GM21390 (cell line): ENCODE data around the gene ANO2.
"Not testable (repeated sequence)": the region's sequence is repeated elsewhere in the genome, so short reads cannot be mapped to it uniquely, and the experiment has no call there.

ENCODE experiments used
- ATAC-seq: cut with Tn5 transposase; IDR thresholded peaks from one replicate; pipeline ENCODE4 v1.9.1; 2021; ENCODE audit not compliant: unreplicated experiment

The ANO2 gene

DNA sequence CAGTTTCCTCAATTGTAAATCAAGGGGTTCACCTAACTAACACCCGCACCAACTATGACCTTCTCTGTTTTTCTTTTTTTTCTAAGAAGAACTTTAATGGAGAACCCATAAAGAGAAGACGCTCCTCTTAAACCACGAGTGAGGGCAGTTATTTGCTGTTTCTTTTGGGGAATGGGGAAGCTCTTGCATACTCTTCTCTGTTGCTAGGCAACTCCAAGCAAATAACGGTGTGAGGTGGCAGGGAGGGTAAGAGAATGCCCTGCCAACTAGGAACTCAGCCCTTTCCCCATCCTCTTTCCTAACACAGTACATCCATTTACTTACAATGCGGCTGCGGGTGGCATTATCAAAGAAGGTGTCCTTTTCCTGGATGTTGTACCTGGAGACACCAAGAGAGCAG is 114.9 kb downstream of the ANO2 start:
- no peak for ATAC-seq

DNA sequence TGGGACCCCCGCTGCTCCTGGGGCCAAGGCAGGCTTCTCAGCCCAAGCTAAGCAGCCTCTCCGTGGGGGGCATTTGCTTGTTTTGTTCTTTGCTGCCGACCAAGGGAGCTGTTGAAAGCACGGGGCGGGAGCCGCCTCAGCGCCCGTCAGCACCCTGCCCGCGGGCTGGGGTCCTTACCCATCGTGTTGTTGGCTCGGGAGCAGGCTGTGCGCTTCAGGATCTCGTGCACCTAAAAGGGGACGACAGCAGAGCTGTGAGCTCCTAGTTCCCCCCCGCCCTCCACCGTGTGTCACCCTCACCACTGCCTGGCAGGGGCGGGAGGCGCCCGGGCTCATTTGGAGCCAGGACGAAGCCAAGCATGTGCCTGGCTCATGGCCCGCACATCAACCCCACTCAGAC is 117.5 kb downstream of the ANO2 start:
- ATAC-seq, result no peak

DNA sequence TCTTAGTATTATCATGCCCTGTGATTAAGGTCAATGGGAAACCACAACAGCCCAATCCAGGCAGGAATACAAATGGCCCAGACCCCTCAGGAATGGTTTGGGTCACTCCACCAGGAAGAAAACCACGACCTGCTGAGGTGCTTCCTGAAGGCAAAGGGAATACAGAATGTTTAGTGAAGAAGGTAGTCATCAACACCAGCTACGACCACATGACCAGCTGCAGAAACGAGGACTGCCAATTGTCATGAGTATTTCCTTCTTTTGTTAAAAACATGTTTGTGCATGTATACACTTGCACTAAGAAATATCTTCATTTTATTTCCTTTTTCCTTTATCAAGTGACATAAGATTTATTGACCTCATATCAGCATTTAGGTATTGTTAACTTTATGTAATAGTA is 119.3 kb downstream of the ANO2 start:
- ATAC-seq, result not testable (repeated sequence)

DNA sequence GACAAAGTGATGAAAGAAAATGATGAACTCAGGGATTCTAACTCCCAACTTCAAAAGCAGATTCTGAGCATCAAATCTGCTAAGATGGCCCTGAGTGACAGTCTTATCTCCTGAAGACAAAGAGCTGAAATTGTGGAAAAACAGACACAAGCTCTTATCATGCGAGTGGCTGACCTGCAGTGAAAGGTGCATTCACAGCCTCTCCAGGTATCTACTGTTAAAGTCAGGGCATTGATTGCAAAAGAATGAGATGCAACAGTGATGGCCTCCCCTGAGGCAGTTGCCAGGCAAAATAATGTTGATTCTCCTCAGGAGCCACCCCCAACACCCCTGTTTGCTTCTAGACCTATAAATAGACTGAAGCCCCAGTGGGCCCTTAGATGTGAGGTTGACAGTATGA is 126.2 kb downstream of the ANO2 start:
- ATAC-seq, result not testable (repeated sequence)

DNA sequence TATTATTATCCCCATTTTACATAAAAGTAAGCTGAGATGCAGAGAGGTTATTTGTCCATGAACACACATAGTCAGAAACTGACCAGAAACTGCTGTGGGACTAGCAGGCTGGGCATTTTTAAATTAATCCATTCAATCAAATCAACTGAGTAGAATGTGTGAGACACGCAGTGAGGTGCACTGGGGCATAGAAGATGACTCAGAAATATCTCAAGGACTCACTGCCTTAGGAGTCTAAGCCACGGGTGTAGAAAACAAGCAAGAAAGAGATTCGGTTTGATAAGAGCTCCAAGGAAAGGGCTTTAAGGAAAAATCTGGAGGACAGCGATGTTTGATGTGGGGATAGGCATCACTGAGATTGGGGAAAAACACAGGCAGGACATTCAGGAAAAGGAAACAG is 127.8 kb downstream of the ANO2 start:
- no peak for ATAC-seq

DNA sequence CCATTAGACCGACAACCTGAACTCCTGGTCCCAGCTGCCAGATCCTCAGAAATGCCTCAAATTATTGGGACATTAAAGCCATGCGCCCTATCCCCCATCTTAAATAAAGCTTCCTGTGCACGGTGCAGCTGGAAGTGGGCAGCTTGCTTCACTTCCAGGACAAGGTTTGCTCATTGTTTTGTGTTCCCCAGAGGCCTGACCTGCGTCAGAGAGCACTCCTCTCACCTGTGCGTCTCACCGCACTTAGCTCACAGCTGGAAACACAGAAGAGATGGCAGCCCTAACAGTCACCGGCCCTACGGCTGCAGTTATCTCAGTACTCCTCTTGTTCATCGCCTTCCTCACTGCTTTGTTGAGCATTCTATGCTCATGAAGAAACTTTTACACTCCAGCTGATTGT is 135.5 kb downstream of the ANO2 start:
- ATAC-seq, result no peak

DNA sequence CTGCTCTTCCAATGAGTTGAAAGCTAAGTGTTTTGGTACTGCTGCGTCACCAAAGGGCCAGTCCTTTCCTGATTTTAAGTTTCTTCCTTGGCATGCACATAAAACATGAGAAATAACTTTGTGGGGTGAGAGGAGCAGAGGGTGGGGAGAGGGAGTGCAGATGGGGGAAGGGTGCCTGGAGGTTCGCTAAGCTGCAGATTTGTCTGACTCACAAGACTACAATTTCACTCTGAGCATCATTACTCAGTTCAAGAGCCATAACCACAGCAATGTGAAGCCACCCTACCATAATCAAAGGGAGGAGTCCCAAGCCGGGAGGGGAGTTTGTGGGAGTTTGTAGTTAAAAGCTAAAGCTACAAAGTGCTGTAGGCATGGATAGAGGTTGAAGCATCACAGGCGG is 136.1 kb downstream of the ANO2 start:
- ATAC-seq, result no peak

DNA sequence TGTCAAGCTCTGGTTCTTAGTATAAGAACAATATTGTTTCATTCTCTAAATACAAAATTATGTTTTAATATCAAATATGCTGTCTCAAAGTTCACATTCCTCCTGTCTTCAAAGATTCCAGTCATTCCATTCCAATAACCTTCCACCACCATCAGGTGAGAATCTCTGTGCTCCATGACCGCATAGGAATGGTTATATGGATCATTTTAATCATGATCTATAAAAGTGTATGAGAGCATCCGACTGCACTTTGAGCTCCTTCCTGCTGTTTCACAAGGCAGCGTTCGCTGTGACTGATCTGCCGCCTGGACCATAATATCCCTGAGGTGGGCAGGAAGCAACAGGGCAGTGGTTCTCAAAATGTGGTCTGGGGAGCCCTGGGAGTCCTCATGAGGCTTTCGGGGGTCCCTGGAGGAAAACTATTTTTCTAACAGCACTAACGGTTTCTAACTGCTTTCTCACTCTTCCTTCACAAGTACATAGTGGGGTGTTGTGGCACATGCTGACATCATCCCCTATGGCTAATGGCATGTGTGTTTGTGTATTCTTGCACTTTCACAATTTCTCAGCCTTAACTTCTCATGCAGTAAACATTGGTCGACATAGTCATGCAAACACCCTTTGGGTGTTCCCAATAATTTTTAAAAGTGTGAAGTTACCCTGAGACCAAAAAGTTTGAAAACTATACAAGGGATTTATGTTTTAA is 137.4 kb downstream of the ANO2 start:
- no peak for ATAC-seq

DNA sequence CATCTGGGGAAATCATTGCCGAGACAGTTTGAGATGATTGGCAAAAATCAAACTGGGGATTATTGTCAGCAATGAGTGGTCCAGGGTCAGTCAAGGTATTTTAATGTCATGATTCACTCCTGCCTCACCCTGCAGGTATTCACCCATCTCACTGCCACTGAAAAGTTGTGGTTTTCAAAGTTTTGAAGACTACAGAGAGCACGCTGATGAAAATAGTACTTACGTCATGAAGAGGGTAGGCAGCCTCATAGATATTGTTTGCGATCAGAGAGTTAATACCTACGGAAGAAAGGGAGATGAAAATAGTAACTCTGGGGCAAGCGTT is 138.0 kb downstream of the ANO2 start:
- ATAC-seq, result no peak

DNA sequence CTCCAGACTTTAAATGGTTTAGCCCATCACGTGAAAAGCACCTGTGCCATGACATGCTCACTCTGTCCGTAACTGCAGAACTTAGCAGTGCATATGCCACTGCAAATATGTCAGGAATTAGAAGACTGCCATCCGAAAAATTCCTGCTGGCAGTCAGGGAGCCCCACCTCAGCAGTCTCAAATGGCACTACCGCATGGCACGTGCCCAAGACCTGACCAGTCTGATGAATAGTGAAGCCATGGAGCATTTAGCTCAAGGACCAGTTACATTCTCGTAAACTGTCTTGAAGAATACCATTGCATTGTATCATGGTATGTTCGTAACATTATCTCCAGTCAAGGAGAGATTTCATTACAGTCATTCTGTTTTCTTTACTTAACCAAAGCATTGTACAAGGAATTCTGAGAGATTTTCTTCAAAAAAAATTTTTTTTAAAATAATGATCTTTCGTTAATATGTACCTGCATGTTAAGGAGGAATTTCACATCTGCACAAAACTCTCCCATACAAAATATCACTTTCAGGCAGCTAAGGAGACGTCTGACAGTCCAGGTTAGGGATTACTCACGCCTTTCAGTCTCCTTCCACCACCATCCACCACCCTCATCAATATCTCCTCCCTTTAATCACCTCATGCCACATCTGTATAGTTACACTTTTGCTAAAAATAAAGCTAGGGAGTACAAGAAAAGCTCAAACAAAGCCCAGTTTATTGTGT is 138.5 kb downstream of the ANO2 start:
- ATAC-seq, result no peak

DNA sequence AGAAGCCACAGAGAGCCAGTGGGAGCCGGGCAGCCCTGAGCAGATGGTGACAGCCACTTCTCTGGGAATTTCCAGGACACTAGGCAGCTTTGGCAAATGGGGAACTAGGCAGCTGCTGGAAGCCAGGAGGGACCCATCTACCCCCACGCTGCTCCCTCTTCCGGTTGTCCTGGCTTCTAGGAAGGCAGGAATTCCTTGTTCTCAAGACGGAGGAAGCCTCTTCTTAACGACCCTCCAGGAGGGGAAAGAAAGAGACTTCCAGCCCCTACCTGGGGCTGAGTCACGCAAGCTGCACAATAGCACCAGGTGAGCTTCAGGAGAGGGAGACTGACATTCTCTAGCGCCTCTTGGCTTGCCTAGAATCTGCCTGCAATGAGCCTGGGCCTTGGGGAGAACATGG is 141.5 kb downstream of the ANO2 start:
- ATAC-seq, result no peak

DNA sequence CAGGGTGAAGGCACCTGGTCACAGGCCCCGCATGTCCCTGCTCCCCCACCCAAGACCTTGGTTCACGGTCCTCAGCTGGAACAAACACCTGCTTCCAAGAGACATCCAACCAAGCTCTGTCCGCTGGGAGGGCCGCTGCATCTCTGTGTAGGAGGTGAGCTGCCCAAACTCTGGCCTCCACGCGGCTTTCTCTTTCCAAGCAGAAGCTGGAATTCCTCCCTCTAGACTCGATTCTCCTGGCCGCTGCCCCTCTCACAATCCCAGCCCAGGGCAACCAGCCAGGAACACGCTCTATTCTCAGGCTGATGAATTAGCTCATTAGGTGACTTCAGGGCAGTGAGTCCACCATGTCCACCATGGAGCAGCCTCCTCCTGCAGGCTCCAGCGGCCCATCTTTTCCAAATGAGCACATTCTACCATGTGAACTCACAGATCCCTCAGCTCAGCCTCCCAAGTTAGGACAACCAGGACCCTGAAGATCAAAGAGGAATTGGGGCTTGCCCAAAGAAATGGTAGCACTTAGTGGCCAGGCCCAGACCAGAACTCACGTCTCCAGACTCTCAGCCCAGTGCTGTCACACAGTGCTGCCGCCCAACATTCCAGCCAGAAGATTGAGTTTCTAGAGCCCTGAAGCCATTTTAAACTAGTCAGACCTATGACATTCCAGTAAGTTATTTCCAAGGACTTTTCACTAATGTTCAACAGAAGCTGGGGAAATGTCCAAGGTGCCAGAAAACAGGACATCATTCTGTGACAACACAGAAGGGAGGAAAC is 146.6 kb downstream of the ANO2 start:
- ATAC-seq, result no peak

DNA sequence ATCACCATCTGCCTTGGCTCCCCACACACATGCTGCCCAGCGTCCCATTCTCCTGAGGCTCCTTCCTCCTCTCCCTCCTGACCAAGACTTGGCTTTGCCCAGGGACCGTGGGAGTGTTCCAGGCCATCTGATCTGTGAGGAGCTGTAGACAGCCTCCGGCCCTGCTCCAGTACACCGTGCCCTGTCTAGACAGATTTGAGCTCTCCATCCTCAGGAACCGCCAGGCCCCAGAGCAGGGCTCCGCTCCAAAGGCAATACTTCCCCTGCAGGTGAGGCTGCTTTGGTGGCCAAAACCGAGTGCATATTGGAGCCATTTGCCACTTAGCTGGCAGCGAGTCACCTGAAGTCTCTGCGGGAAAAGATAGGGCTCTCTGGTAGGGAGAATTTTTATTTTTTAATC is 147.4 kb downstream of the ANO2 start:
- no peak for ATAC-seq

DNA sequence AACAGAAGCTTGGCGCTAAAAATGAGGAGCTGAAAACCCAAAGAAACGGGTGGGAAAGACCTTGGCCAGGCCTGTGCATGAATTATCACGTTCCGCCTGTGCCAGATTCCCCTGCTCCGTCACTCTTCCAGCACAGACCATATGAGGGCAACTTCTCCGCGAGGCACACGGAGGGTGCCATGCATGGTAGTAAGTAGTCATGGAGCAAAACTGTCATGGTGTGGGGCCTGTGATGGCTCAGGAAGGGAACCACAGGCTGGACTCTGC is 148.2 kb downstream of the ANO2 start:
- no peak for ATAC-seq

DNA sequence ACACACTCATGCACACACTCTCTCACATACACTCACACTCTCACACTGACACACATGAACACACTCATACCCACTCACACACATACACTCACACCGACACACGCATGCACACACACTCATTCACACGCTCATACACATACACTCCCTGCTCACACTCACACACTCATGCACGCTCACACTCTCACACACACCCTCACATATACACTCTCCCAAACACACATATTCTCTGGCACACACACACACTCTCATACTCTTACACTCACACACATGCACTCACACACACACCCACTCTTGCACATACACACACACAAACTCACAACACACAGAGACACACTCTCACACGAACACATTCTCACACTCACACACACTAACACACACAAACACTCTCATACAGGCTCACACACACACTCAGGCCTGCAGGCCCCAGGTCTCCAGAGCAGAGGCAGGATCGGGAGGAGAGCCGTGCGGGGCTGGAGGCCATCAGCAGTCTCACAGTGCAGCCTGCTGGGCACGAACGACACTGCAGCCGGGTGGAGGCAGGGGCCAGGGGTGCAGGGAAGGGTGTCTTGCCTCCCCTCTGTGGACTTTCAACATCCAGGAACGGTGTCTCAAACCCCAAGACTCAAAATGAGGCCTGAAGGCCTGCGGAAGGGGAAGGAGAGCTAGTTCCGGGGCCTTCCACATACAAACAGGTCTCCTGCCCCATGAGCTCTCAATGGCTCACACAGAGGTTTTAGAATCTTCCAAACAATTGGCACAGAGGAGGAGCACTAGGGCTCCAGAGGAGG is 148.7 kb downstream of the ANO2 start:
- ATAC-seq, result no peak

DNA sequence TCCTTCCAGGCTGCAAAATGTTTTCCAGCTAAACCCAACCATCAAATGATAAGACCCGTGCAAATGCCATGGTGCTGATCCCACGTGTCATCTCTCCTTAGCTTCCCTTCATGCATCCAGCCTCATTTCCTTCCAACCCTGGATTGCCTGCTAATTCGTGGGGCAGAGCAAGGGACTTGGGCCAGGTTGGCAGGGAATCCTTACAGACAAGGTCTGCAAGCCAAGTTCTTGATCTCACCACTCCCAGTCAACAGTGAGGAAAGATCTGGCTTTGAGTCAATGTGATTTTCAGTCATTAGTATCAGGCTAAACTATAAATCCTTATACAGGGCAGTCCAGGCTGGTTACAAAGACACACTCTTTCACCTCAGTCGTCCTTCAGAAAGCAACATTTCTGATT is 150.9 kb downstream of the ANO2 start:
- ATAC-seq, result no peak

DNA sequence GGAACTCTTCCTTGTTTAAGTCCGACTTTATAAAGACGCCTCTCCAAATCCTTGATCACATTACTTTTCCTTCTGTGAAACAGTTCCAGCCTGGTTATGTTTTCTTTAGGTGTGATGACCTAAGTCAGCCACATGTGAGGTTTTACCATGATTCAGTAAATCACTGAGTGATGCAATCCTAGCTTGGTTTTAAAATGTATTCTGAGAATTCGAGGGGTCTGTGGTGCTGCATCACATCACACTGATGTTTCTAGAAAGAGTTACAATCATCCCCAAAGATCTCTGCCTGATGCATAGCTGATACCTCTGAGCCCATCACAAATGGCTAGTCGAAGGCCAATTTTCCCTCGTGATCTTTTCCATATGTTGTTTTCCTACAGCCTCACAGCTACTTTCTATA is 152.7 kb downstream of the ANO2 start:
- no peak for ATAC-seq

DNA sequence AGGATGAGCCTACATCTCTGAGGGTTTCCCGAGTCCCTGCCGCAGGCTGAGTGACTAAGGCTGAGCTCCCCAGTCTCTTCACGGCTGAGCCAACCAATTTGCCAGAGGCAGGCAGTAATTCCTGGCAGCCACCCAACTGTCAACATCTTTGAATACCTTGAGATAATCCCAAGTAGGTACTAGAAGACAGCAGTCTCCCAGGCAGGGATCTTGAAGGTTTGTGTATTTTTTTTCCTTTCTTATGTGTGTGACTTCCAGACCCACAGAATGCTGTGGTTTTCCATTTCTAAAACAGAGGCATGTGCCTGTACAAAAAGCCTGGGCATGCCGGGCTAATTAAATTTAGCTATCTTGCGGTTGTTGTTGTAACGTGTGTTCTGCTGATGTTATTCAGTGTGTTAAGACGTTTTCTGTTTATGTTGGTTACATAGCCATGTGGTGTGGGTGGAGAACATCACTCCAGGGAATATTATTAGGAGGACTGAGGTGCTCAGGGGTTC is 155.5 kb downstream of the ANO2 start:
- ATAC-seq, result no peak

DNA sequence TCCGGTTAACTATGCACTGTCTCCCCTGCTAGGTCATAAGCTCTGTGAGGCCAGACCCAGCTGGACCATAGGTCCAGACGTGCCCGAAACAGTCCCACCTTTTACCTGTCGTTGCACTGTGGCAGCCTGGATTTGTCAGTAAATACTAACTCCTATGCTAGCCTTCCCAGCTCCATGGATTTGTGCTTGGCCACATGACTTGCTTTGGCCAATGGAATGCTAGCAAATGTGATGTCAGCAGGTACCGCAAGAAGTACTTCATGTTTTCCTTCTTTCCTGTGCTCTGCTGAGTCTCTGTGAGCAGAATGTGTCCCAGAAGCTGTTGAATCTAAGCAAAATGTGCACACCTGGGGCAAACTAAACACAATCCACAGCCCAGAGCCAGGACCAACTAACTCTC is 157.2 kb downstream of the ANO2 start:
- ATAC-seq, result no peak

DNA sequence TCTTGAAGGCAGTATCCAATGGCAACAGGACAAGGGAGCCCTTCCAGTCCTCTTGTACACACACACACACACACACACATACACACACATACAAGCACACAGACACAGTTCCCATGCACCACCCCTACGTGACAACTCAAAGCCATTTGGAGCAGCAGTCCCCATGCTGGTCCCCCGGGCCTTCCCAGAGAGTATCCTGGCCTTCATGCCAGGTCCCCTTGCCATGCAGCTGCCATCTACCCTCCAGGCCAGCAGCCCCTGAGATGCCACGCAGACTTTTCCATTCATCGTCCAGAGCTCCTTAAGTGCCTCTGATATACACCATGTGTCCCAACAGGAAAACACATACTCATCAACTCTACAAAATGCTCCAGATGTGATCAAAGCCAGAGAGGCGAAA is 159.5 kb downstream of the ANO2 start:
- no peak for ATAC-seq

DNA sequence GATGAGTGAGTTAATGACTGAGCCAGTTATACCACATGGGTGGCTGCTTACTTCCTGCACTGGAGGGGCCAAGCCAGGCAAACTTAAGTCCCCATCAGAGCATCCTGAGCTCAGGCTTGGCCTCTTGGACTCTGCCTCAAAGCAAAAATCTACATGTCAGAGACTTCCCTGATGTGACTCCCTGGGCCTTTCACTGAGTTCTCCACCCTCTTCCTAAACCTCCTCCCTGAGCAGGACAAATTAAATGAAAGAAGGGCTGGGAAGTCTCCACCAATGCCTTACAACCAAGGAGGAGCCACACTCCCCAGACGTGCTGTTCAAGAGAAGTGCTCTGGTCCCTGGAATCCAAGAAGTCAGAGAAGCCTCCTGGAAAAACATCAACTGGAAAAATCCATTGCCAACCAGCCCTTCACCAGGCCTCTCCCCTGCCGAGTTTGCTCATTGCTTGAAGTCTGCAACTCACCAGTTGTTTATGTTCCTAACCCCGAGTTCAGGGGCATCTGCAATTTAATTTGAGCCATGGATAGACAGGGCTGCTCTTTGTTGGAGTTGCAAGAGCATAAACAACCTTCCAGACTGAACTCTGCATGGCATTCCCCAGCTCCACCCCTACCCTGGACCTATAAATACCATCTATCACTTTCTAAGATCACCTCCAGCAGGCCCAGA is 160.5 kb downstream of the ANO2 start:
- ATAC-seq, result no peak
